Liver (tissue), 9 donors: ENCODE results near the gene CTNNBL1. TPM values are rescaled to one million over a fixed set of nuclear protein-coding genes. Genes with fewer than 3 reads are reported as not detected.

Source experiments
- DNase-seq: peaks from one replicate; pipeline ENCODE4 v3.0.0-alpha.2; 2017; ENCODE audit warnings: low spot score
- H3K27ac ChIP-seq, 2 donors: one replicate each; pipeline ENCODE4 v1.7.0; 2013; ENCODE audit warnings: inconsistent platforms in 2 of 2, low read length in 2 of 2, control low read depth in 1 of 2, low read depth in 1 of 2, mild to moderate bottlenecking in 1 of 2
- H3K27me3 ChIP-seq, 4 donors: one replicate each; pipeline versions ENCODE4 v1.6.1 to v1.7.0; 2013; ENCODE audit warnings: low read length in 3 of 4, inconsistent platforms in 1 of 4, mild to moderate bottlenecking in 1 of 4, moderate library complexity in 1 of 4; ENCODE audit not compliant: control insufficient read depth in 4 of 4, insufficient read depth in 4 of 4
- H3K36me3 ChIP-seq, 4 donors: one replicate each; pipeline versions ENCODE4 v1.6.1 to v1.7.0; 2013; ENCODE audit warnings: low read length in 3 of 4, mild to moderate bottlenecking in 3 of 4, low read depth in 1 of 4, moderate library complexity in 1 of 4; ENCODE audit not compliant: control insufficient read depth in 4 of 4, insufficient read depth in 3 of 4
- H3K4me1 ChIP-seq, 4 donors: one replicate each; pipeline versions ENCODE4 v1.6.1 to v1.7.0; 2013; ENCODE audit warnings: low read length in 3 of 4, mild to moderate bottlenecking in 3 of 4, moderate library complexity in 1 of 4; ENCODE audit not compliant: control insufficient read depth in 4 of 4, insufficient read depth in 4 of 4
- H3K4me3 ChIP-seq, 3 donors: one replicate each; pipeline versions ENCODE4 v1.6.1 to v1.7.0; 2013; ENCODE audit warnings: low read length in 3 of 3, control low read depth in 1 of 3, low read depth in 1 of 3, mild to moderate bottlenecking in 1 of 3
- H3K9ac ChIP-seq, 2 donors: one replicate each; pipeline ENCODE4 v1.7.0; 2013; ENCODE audit warnings: low read length in 2 of 2, mild to moderate bottlenecking in 2 of 2, moderate library complexity in 2 of 2, control low read depth in 1 of 2, low read depth in 1 of 2
- H3K9me3 ChIP-seq, 4 donors: one replicate each; pipeline versions ENCODE4 v1.6.1 to v1.7.0; 2013; ENCODE audit warnings: low read length in 3 of 4; ENCODE audit not compliant: control insufficient read depth in 4 of 4
- EGR1 ChIP-seq, 2 donors: IDR thresholded peaks; 2 replicates each; pipeline ENCODE4 v1.6.1; 2016 to 2018; ENCODE audit warnings: antibody characterized with exemption in 2 of 2, low read depth in 2 of 2
- FOXA1 ChIP-seq: IDR thresholded peaks from 2 replicates; pipeline ENCODE4 v1.6.1; 2016; ENCODE audit warnings: antibody characterized with exemption
- FOXA2 ChIP-seq: IDR thresholded peaks from 2 replicates; pipeline ENCODE4 v1.6.1; 2016; ENCODE audit warnings: antibody characterized with exemption
- GABPA ChIP-seq, 2 donors: IDR thresholded peaks in 1 of 2; conservative IDR thresholded peaks in 1 of 2; 2 replicates each; pipeline ENCODE4 v1.6.1; 2016; ENCODE audit warnings: antibody characterized with exemption in 2 of 2, mild to moderate bottlenecking in 1 of 2, moderate library complexity in 1 of 2
- HNF4A ChIP-seq, 2 donors: conservative IDR thresholded peaks; 2 replicates each; pipeline ENCODE4 v1.6.1; 2016; ENCODE audit warnings: antibody characterized with exemption in 2 of 2, mild to moderate bottlenecking in 2 of 2
- HNF4G ChIP-seq: IDR thresholded peaks from 2 replicates; pipeline ENCODE4 v1.6.1; 2016; ENCODE audit warnings: antibody characterized with exemption
- JUND ChIP-seq, 2 donors: IDR thresholded peaks; 2 replicates each; pipeline ENCODE4 v1.6.1; 2016; ENCODE audit warnings: antibody characterized with exemption in 2 of 2
- NR2F2 ChIP-seq: IDR thresholded peaks from 2 replicates; pipeline ENCODE4 v1.6.1; 2016; ENCODE audit warnings: antibody characterized with exemption
- RAD21 ChIP-seq, 2 donors: IDR thresholded peaks; 2 replicates each; pipeline ENCODE4 v1.6.1; 2016; ENCODE audit warnings: antibody characterized with exemption in 2 of 2, mild to moderate bottlenecking in 2 of 2
- REST ChIP-seq: IDR thresholded peaks from 2 replicates; pipeline ENCODE4 v1.6.1; 2016; ENCODE audit warnings: antibody characterized with exemption, mild to moderate bottlenecking
- RXRA ChIP-seq, 2 donors: IDR thresholded peaks; 2 replicates each; pipeline ENCODE4 v1.6.1; 2017 to 2018; ENCODE audit warnings: antibody characterized with exemption in 2 of 2, mild to moderate bottlenecking in 1 of 2
- SP1 ChIP-seq: IDR thresholded peaks from 2 replicates; pipeline ENCODE4 v1.6.1; 2018; ENCODE audit warnings: antibody characterized with exemption, mild to moderate bottlenecking
- TAF1 ChIP-seq: conservative IDR thresholded peaks from 2 replicates; pipeline ENCODE4 v1.6.1; 2016; ENCODE audit warnings: antibody characterized with exemption, mild to moderate bottlenecking
- YY1 ChIP-seq: IDR thresholded peaks from 2 replicates; pipeline ENCODE4 v1.6.1; 2016; ENCODE audit warnings: antibody characterized with exemption, mild to moderate bottlenecking
- WGBS: extraction: QIAGEN DNeasy Blood & Tissue Kit; methylation state at CpG from one replicate; pipeline ENCODE4 v1.1.7; 2013; 5-methylcytosine and 5-hydroxymethylcytosine counted together
- polyA plus RNA-seq, 2 donors: library from polyadenylated mRNA; stranded (reverse) in 1 of 2; unstranded in 1 of 2; fragments of 200-250 nt in 1 of 2; fragments of >200 nt in 1 of 2; fragmentation: Nextera tagmentation in 1 of 2; extraction: Ambion mirVana in 1 of 2; gene quantifications; one replicate each; pipeline versions ENCODE4 v1.2.1 to v1.2.3, GENCODE V29; 2013 to 2015
- total RNA-seq, 2 donors: library from RNA; depleted of rRNA; stranded (reverse); fragments of >200 nt; gene quantifications; one replicate each; pipeline ENCODE4 v1.2.3, GENCODE V29; 2014
- TF ChIP-seq, protein P1 (sequence below): IDR thresholded peaks from 2 replicates; pipeline ENCODE4 v1.6.1; 2016; ENCODE audit warnings: antibody characterized with exemption
- TF ChIP-seq, protein P2 (sequence below): IDR thresholded peaks from 2 replicates; pipeline ENCODE4 v1.6.1; 2016; ENCODE audit warnings: antibody characterized with exemption
- TF ChIP-seq, protein P3 (sequence below): fragments of 150-350 bp; IDR thresholded peaks from 2 replicates; pipeline ENCODE4 v1.5.1; 2017; ENCODE audit warnings: improper control_type of control experiment, low read depth, low read length; ENCODE audit not compliant: missing input control
- TF ChIP-seq, protein P4 (sequence below): IDR thresholded peaks from 2 replicates; pipeline ENCODE4 v1.6.1; 2016; ENCODE audit warnings: antibody characterized with exemption
- donor health status: healthy.
- donor health status: healthy.
- donor health status: healthy.
- donor health status: healthy.
- donor health status: healthy.

Gene CTNNBL1
- total and polyA plus RNA-seq, 4 donors = 18.3 to 25.4 (median 20.3) TPM

DNA sequence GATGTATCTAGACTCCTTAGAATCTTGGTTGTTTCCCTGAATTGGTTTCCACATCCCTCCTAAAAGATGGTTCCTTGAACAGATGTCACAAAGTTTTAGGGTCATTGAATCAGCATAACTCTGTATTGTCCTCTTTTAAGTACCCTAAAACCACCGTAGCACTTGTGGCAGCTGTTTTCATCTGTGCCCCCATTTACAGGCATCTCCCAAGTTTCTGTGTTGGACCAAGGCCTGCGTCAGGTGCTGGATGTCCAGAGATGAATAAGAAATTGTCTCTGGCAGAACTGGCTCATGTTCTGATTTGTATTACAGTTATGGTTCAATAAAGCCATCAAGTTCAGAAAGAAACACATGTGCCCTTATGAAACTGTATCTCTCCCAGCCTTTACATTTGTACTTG lies 48.3 kb downstream of the CTNNBL1 start:
- TF ChIP-seq, protein P1, sequence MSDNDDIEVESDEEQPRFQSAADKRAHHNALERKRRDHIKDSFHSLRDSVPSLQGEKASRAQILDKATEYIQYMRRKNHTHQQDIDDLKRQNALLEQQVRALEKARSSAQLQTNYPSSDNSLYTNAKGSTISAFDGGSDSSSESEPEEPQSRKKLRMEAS = no peak
- H3K4me1 ChIP-seq = peaks cover 0 to 16% (median 12%) of the 10 kb centered on the region in 4 donors
- no peaks in the 10 kb centered on the region for H3K27me3 ChIP-seq
- H3K9ac ChIP-seq = no peak overlapping the region
- no peak overlapping the region for H3K4me3 ChIP-seq
- peaks cover 9 to 33% (median 22%) of the 10 kb centered on the region in 4 donors for H3K36me3 ChIP-seq
- no peak for DNase-seq
- whole genome bisulfite sequencing = 91% methylated on average over 2 of the region's 2 CpGs
- no peak overlapping the region for H3K27ac ChIP-seq
- no peaks in the 10 kb centered on the region for H3K9me3 ChIP-seq

GRCh38 chr20:37744347-37744746 lies 50.5 kb downstream of the CTNNBL1 start:
- WGBS = 94% methylated on average over 2 of the region's 2 CpGs

More at GRCh38 chr20:37744347-37744746, 50.5 kb downstream of the CTNNBL1 start:
- no peak overlapping the region for H3K27ac ChIP-seq
- peaks cover 0 to 16% (median 12%) of the 10 kb centered on the region in 4 donors for H3K4me1 ChIP-seq
- TF ChIP-seq NR2F2 = no peak
- TF ChIP-seq SP1 = no peak
- no peak for TF ChIP-seq JUND (IDR thresholded peaks at IDR 0.05)
- TF ChIP-seq EGR1 (IDR thresholded peaks at IDR 0.05; ENCODE audit: low read depth in 2 of 2) = no peak
- TF ChIP-seq, protein P2, sequence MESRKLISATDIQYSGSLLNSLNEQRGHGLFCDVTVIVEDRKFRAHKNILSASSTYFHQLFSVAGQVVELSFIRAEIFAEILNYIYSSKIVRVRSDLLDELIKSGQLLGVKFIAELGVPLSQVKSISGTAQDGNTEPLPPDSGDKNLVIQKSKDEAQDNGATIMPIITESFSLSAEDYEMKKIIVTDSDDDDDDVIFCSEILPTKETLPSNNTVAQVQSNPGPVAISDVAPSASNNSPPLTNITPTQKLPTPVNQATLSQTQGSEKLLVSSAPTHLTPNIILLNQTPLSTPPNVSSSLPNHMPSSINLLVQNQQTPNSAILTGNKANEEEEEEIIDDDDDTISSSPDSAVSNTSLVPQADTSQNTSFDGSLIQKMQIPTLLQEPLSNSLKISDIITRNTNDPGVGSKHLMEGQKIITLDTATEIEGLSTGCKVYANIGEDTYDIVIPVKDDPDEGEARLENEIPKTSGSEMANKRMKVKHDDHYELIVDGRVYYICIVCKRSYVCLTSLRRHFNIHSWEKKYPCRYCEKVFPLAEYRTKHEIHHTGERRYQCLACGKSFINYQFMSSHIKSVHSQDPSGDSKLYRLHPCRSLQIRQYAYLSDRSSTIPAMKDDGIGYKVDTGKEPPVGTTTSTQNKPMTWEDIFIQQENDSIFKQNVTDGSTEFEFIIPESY = no peak
- TF ChIP-seq, protein P3, sequence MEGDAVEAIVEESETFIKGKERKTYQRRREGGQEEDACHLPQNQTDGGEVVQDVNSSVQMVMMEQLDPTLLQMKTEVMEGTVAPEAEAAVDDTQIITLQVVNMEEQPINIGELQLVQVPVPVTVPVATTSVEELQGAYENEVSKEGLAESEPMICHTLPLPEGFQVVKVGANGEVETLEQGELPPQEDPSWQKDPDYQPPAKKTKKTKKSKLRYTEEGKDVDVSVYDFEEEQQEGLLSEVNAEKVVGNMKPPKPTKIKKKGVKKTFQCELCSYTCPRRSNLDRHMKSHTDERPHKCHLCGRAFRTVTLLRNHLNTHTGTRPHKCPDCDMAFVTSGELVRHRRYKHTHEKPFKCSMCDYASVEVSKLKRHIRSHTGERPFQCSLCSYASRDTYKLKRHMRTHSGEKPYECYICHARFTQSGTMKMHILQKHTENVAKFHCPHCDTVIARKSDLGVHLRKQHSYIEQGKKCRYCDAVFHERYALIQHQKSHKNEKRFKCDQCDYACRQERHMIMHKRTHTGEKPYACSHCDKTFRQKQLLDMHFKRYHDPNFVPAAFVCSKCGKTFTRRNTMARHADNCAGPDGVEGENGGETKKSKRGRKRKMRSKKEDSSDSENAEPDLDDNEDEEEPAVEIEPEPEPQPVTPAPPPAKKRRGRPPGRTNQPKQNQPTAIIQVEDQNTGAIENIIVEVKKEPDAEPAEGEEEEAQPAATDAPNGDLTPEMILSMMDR = no peak
- no peak for TF ChIP-seq FOXA1
- TF ChIP-seq TAF1 = no peak
- TF ChIP-seq GABPA (IDR thresholded peaks at IDR 0.05 in 1 of 2, conservative IDR thresholded peaks at IDR 0.05 in 1 of 2) = no peak
- TF ChIP-seq HNF4G = no peak
- TF ChIP-seq RXRA (IDR thresholded peaks at IDR 0.05) = no peak
- no peak for TF ChIP-seq RAD21 (IDR thresholded peaks at IDR 0.05)
- TF ChIP-seq FOXA2 = no peak
- TF ChIP-seq, protein P1 = no peak
- TF ChIP-seq HNF4A (conservative IDR thresholded peaks at IDR 0.05) = no peak
- TF ChIP-seq YY1 = no peak
- no peak for TF ChIP-seq REST
- TF ChIP-seq, protein P4, sequence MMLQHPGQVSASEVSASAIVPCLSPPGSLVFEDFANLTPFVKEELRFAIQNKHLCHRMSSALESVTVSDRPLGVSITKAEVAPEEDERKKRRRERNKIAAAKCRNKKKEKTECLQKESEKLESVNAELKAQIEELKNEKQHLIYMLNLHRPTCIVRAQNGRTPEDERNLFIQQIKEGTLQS = no peak
- DNase-seq = no peak
- H3K36me3 ChIP-seq = peaks cover 9 to 33% (median 19%) of the 10 kb centered on the region in 4 donors
- H3K9me3 ChIP-seq = no peaks in the 10 kb centered on the region
- H3K4me3 ChIP-seq = no peak overlapping the region
- H3K9ac ChIP-seq = no peak overlapping the region
- no peaks in the 10 kb centered on the region for H3K27me3 ChIP-seq
